Amniotic epithelial cell (primary cell): ENCODE measurements around the gene FBXW7.

Source experiments
- DNase-seq: peaks from one replicate; pipeline ENCODE4 v3.0.0-alpha.2; 2010; ENCODE audit warnings: low read depth

The FBXW7 gene

GRCh38 chr4:152427981-152428380 lies 107.9 kb downstream of the FBXW7 start:
- DNase-seq: peak; percentile 27

GRCh38 chr4:152424977-152425376 lies 110.9 kb downstream of the FBXW7 start:
- no peak for DNase-seq

GRCh38 chr4:152424396-152424795 lies 111.5 kb downstream of the FBXW7 start:
- no peak for DNase-seq

GRCh38 chr4:152422817-152423320 lies 113.0 kb downstream of the FBXW7 start:
- DNase-seq: no peak

GRCh38 chr4:152421576-152421975 lies 114.3 kb downstream of the FBXW7 start:
- no peak for DNase-seq

GRCh38 chr4:152419809-152420208 lies 116.1 kb downstream of the FBXW7 start:
- no peak for DNase-seq

GRCh38 chr4:152417673-152418072 lies 118.2 kb downstream of the FBXW7 start:
- DNase-seq: no peak

GRCh38 chr4:152415980-152416379 lies 119.9 kb downstream of the FBXW7 start:
- peak; percentile 72 for DNase-seq

GRCh38 chr4:152408514-152409327 lies 127.2 kb downstream of the FBXW7 start:
- DNase-seq: peak; percentile 54

GRCh38 chr4:152401424-152401823 lies 134.5 kb downstream of the FBXW7 start:
- no peak for DNase-seq

- DNase-seq: no peak
Measured at GRCh38 chr4:152399246-152399645, 136.6 kb downstream of the FBXW7 start.

- peak; percentile 20 for DNase-seq
Measured at GRCh38 chr4:152398060-152398459, 137.8 kb downstream of the FBXW7 start.

- DNase-seq: no peak
Measured at GRCh38 chr4:152394791-152395190, 141.1 kb downstream of the FBXW7 start.

GRCh38 chr4:152392079-152392478 lies 143.8 kb downstream of the FBXW7 start:
- DNase-seq: no peak

GRCh38 chr4:152390216-152390615 lies 145.7 kb downstream of the FBXW7 start:
- DNase-seq: no peak

- no peak for DNase-seq
Measured at GRCh38 chr4:152389359-152389758, 146.5 kb downstream of the FBXW7 start.

- DNase-seq: no peak
Measured at GRCh38 chr4:152385551-152385950, 150.3 kb downstream of the FBXW7 start.

GRCh38 chr4:152382057-152382785 lies 153.7 kb downstream of the FBXW7 start:
- DNase-seq: peak; percentile 17

GRCh38 chr4:152380919-152381318 lies 155.0 kb downstream of the FBXW7 start:
- no peak for DNase-seq

- no peak for DNase-seq
Measured at GRCh38 chr4:152380185-152380584, 155.7 kb downstream of the FBXW7 start.

GRCh38 chr4:152374606-152375285 lies 161.1 kb downstream of the FBXW7 start:
- DNase-seq: no peak

- DNase-seq: no peak
Measured at GRCh38 chr4:152374153-152374552, 161.7 kb downstream of the FBXW7 start.

- no peak for DNase-seq
Measured at GRCh38 chr4:152372444-152372843, 163.4 kb downstream of the FBXW7 start.
